ENCODE data around the gene ATL2.

The ATL2 gene

DNA sequence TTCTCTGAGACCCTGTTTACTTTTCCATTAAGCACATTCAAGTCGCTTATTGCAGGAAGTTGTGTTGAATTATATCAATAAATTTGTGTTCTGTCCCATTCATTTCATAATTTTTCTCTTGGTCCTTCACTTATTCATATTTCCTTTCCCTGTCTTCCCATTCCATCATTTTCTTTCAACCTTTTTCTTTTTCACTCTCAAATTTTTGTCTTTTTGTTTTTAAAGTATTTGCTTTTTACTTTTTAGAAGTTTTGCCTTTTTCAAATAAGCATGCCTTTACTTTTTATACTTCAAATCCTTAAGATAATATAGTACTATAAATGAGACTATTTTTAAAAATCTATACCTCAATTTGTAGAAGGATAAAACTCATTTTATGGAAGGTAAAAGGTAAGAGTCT, 120.5 kb downstream of the ATL2 start:
- DNase-seq (ENCODE audit: low spot score) = no peak
- TF ChIP-seq, protein P1, sequence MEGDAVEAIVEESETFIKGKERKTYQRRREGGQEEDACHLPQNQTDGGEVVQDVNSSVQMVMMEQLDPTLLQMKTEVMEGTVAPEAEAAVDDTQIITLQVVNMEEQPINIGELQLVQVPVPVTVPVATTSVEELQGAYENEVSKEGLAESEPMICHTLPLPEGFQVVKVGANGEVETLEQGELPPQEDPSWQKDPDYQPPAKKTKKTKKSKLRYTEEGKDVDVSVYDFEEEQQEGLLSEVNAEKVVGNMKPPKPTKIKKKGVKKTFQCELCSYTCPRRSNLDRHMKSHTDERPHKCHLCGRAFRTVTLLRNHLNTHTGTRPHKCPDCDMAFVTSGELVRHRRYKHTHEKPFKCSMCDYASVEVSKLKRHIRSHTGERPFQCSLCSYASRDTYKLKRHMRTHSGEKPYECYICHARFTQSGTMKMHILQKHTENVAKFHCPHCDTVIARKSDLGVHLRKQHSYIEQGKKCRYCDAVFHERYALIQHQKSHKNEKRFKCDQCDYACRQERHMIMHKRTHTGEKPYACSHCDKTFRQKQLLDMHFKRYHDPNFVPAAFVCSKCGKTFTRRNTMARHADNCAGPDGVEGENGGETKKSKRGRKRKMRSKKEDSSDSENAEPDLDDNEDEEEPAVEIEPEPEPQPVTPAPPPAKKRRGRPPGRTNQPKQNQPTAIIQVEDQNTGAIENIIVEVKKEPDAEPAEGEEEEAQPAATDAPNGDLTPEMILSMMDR (IDR thresholded peaks at IDR 0.05; ENCODE audit: extremely low read depth, insufficient read depth, missing control alignments) = no peak
- in situ Hi-C loops (cut with MboI; ENCODE audit: low pct_unique_long_range_greater_than_20kb, low sequenced_read_pairs, unreplicated experiment) = loop anchor here (25.0 kb wide), 1 partner anchor 869 kb away; no protein-coding TSS in a partner anchor

DNA sequence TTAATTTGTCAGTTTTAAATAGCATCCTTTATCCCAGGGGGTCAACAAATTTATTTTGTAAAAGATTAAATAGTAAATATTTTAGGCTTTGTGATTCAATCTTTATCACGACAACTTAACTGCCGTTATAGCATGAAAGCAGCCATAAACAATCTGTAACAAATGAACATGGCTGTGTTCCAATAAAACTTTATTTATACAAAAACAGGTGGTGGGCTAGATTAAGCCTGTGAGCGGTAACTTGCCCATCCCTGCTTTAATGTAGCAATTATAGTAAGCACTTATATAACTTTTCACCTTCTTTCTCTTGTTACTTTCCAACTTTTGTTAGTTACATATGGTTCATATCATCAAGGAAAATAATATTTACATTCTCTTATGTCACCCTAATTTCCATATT, 121.9 kb downstream of the ATL2 start:
- TF ChIP-seq, protein P1 (IDR thresholded peaks at IDR 0.05; ENCODE audit: extremely low read depth, insufficient read depth, missing control alignments) = no peak
- DNase-seq (ENCODE audit: low spot score) = no peak
- in situ Hi-C loops (cut with MboI; ENCODE audit: low pct_unique_long_range_greater_than_20kb, low sequenced_read_pairs, unreplicated experiment) = loop anchor here (25.0 kb wide), 1 partner anchor 868 kb away; no protein-coding TSS in a partner anchor

DNA sequence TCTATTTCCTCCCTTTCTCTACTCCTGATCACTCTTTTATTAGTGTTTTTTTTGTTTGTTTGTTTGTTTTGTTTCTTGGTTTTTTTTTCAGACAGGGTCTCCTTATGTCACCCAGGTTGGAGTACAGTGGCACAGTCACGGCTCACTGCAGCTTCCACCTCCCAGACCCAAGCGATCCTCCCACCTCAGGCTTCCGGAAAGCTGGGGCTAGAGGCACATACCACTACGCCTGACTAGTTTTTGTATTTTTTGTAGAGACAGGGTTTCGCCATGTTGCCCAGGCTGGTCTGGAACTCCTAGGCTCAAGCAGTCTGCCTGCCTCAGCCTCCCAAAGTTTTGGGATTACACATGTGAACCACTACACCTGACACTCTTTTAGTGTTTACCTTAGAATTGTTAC, 122.3 kb downstream of the ATL2 start:
- TF ChIP-seq, protein P1 (IDR thresholded peaks at IDR 0.05; ENCODE audit: extremely low read depth, insufficient read depth, missing control alignments) = no peak
- DNase-seq (ENCODE audit: low spot score) = no peak
- in situ Hi-C loops (cut with MboI; ENCODE audit: low pct_unique_long_range_greater_than_20kb, low sequenced_read_pairs, unreplicated experiment) = loop anchor here (25.0 kb wide), 1 partner anchor 867 kb away; no protein-coding TSS in a partner anchor

DNA sequence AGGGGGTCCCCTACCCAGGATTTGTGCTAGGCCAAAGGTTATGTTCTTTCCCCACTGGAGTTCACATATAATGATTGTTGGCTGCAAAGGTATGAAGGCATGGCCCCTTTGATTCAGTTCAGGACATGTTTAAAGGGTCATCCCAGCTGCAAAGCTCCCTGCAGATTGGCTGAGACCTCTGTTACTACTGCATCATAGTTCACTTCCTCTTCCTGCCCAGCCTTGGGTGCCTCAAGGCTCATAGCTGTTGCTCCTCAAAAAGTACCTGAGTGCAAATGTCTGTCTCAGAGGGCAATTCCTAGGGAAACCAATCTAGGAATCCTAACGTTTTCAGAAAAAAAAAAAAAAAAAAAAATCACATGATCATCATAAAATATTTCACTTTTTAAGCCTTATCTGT, 125.1 kb downstream of the ATL2 start:
- in situ Hi-C loops (cut with MboI; ENCODE audit: low pct_unique_long_range_greater_than_20kb, low sequenced_read_pairs, unreplicated experiment) = loop anchor here (25.0 kb wide), 1 partner anchor 865 kb away; no protein-coding TSS in a partner anchor
- TF ChIP-seq, protein P1 (IDR thresholded peaks at IDR 0.05; ENCODE audit: extremely low read depth, insufficient read depth, missing control alignments) = no peak
- no peak for DNase-seq (ENCODE audit: low spot score)

DNA sequence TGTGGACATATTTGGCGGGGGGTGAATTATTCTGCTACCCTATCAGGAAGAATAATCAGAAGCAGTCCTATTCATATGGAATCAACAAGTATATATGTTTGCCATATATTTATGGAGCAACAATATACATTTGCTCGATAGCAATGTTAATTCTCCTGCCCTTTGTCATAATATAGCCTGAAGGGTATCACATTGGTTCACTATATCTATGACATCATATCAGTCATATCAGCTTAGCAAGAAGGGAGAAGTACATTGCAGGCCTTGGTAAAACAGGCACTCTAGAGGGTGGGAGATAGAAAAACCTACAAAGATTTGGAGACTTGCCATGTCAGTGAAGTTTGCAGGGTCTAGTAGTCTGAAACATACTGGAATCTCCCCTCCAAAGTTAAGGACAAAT, 128.4 kb downstream of the ATL2 start:
- DNase-seq (ENCODE audit: low spot score) = no peak
- in situ Hi-C loops (cut with MboI; ENCODE audit: low pct_unique_long_range_greater_than_20kb, low sequenced_read_pairs, unreplicated experiment) = no loop called here
- TF ChIP-seq, protein P1 (IDR thresholded peaks at IDR 0.05; ENCODE audit: extremely low read depth, insufficient read depth, missing control alignments) = no peak

DNA sequence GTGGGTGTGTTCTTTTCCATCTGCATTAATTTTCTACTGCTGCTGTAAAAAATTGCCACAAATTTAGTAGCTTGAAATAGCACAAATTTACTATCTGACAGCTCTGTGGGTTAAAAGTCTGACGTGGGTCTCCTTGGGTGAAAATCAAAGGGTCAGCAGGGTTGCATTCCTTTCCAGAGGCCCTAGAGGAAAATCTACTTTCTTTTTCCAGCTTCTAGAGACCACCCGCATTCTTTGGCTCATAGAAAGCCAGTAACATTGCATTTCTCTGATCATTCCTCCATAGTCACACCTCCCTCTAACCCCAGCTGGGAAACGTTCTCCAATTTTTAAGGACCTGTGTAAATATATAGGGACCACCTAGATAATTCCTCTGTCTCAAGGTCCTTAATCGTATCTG, 128.8 kb downstream of the ATL2 start:
- TF ChIP-seq, protein P1 (IDR thresholded peaks at IDR 0.05; ENCODE audit: extremely low read depth, insufficient read depth, missing control alignments) = no peak
- DNase-seq (ENCODE audit: low spot score) = no peak
- in situ Hi-C loops (cut with MboI; ENCODE audit: low pct_unique_long_range_greater_than_20kb, low sequenced_read_pairs, unreplicated experiment) = no loop called here

DNA sequence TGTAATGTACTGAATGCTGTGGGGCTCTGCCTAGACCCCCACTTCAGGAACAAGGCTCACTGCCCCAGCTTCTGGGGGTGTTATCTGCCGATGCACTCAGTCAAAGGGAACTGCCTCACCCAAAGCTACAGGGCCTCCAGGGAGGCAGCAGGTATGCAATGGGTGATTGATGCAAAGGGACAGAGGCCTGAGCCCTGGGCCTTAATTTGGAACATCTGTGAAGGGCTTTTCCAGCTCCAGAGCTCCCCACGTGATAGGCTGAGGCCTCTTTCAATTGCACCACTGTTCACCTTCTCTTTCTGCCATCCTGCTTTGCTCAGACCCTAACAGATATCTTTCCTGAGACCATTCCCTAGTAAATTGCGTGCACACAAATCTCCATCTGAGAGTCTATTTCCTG, 131.0 kb downstream of the ATL2 start:
- in situ Hi-C loops (cut with MboI; ENCODE audit: low pct_unique_long_range_greater_than_20kb, low sequenced_read_pairs, unreplicated experiment) = no loop called here
- DNase-seq (ENCODE audit: low spot score) = no peak
- TF ChIP-seq, protein P1 (IDR thresholded peaks at IDR 0.05; ENCODE audit: extremely low read depth, insufficient read depth, missing control alignments) = no peak

Measured in GM13977 (cell line).